HG03060 (cell line): ENCODE results near the gene CSTPP1.
"Not testable (repeated sequence)": the region's sequence is repeated elsewhere in the genome, so short reads cannot be mapped to it uniquely, and the experiment has no call there.

Source experiments
- ATAC-seq: cut with Tn5 transposase; IDR thresholded peaks from one replicate; pipeline ENCODE4 v1.9.1; 2021; ENCODE audit warnings: low read depth, moderate number of reproducible peaks; ENCODE audit not compliant: unreplicated experiment

CSTPP1 gene

GRCh38 chr11:46907606-46908005, 29.0 kb upstream of the CSTPP1 start:
- ATAC-seq, result no peak

- ATAC-seq, result no peak
These were observed 23.9 kb upstream of the CSTPP1 start for GRCh38 chr11:46912526-46913150.

GRCh38 chr11:46913484-46913883, 23.1 kb upstream of the CSTPP1 start:
- no peak for ATAC-seq

DNA sequence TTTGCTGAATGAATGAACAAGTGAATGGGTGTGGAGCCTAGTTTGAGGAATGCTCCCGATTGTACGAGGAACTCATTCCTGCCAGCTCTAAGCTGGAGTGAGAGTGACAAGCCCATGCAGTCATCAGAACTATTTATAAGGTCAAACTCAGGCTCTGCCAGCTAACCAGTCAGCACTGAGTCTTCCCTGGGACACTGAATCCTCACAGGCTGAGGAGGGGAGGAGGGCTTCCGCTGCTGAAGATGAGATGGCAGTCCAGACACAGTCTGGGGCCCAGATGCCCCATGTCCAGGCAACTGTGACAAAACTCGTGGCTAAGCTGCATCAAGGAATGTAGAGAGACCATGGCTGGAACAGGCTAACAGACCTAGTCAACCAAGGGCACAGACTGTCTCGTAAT, 22.2 kb upstream of the CSTPP1 start:
- ATAC-seq, result no peak

- ATAC-seq, result no peak
These were observed 21.7 kb upstream of the CSTPP1 start for GRCh38 chr11:46914910-46915309.

GRCh38 chr11:46916286-46917108, 20.1 kb upstream of the CSTPP1 start:
- no peak for ATAC-seq

DNA sequence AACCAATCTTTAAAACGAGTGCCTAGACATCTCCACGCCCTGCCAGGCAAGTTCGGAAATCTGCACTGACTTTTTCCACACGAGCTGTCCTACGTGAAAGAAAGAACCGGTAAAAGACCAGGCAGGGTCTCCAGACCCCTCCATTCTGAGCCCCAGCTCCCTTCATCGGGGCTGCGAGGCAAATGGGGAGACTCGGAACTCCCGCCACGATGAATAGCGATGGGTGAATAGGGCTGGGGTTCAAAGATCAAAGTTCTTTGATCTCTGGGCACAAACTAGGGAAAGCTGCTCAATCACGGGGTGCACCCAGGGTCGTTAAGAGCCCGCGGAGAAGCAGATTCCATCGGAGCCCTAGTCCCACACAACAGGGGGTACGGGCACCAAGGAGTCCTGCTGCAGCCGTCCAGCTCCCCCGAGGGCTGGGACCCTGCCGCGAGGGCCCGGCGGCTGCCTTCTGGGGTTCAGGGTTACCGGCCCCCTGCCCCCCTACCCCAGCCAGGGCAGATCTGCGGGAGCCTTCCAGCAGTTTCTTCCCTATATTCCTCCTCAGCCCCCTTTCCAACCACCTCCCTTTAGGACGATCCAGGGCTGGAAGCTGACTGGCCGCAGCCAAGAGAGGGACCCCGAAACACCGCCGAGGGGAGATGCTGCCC, 19.3 kb upstream of the CSTPP1 start:
- ATAC-seq, result no peak

DNA sequence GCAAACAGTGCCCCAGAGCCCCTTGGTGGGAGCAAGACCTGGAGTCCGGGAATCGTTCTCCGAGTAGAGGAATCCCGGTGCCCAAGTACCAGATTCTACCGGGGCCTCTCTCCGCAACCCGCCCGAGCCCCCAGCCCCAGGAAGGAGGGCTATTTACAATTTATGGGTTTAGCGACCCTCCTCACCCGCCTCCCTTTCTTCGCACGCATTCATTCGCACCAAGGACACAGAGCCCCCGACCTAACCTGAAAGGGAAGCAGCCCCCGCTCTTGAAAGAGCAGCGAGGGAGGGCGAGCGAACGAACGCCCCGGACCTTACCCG, 18.8 kb upstream of the CSTPP1 start:
- no peak for ATAC-seq

DNA sequence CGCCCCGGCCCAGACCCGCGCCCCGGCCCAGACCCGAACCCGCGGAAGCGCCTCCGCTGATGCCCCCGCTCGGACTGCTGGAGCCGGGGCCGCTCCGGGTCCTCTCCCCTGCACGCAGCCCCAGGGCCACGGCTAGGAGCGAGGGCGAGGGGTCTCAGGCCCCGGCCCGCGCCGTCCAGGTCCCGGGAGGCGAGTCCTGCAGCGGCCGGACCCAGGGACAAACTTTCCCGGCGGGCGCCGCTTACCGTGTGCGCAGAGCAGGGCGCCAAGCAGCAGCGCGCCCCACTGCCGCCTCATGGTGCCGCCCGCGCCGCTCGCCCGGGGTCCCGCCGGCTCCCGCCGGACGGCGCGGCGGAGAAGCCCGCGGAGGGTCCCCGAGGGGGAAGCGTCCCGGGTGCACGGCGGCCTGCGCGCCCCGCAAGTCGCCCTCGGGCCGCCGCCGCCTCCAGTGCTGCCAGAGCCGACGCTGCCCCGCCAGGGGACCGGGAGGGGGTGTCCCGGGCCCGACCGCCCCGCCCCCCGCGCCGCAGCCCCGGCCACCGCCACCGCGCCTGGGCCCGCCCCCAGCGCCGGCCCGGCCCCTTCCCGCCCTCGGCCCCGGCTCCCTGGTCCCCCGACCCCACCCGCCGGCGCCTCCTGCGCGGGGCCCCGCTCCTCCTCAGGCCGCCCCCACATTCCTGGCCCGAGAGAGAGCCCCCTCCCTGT, 18.3 kb upstream of the CSTPP1 start, which contains the start of gene LRP4:
LRP4 (minus strand) TSS at position 468 of the 705 bp plus-strand sequence; CDS start at position 297, 171 bp downstream.
- no peak for ATAC-seq

- ATAC-seq, result no peak
These were observed 17.6 kb upstream of the CSTPP1 start for GRCh38 chr11:46918788-46919513.

DNA sequence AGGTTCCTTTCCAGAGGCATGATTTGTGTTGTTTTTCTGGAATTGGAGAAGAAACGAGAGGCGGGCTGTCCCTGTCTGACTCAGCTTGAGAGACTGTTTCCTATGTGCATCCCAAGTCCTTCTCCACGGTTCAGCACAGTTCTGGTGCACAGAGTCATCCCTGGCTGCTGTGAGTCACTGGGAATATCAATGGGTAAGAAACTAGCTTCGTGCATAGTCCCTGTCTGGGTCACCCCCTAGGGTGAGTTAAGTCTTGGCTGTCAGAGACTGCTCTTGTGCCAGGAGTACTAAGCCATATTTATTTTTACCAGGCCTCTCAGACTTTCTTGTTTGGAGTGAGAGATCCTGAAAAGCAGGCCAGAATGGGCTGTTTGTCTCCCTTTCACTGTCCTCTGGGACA, 15.8 kb upstream of the CSTPP1 start:
- ATAC-seq, result no peak

DNA sequence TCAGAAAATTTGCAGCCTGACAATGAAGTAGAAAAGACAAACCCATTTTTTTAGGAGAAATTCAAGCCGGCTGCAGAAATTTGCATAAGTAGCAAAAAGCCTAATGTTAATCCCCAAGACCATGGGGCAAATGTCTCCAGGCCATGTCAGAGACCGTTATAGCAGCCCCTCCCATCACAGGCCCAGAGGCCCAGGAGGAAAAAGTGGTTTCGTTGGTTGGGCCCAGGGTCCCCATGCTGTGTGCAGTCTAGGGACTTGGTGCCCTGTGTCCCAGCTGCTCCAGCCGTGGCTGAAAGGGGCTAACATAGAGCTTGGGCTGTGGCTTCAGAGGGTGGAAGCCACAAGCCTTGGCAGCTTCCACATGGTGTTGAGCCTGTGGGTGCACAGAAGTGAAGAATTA, 8.6 kb upstream of the CSTPP1 start:
- ATAC-seq, result not testable (repeated sequence)

DNA sequence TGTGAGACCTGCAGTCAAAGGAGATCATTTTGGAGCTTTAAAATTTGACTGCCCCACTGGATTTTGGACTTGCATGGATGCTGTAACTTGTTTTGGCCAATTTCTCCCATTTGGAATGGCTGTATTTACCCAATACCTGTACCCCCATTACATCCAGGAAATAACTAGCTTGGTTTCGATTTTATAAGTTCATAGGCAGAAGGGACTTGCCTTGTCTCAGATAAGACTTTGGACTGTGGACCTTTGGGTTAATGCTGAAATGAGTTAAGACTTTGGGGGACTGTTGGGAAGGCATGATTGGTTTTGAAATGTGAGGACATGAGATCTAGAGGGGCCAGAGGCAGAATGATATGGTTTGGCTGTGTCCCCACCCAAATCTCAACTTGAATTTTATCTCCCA, 7.9 kb upstream of the CSTPP1 start:
- not testable (repeated sequence) for ATAC-seq

DNA sequence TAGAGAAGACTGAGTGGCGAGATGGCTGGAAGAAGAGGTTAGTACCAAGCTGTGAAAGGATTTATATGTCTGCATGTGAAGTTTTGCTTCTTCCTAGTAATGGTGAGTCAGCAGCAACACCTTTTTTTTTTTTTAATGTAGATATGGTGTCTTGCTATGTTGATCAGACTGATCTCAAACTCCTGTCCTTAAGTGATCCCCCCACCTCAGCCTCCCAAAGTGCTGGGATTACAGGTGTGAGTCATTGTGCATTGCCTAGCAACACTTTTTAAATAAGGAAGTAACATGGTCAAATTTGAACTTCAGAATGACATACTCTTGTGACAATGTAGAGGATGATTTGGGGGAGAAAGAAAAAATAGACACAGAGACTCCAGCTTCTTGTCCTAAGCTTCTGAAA, 6.5 kb upstream of the CSTPP1 start:
- no peak for ATAC-seq

DNA sequence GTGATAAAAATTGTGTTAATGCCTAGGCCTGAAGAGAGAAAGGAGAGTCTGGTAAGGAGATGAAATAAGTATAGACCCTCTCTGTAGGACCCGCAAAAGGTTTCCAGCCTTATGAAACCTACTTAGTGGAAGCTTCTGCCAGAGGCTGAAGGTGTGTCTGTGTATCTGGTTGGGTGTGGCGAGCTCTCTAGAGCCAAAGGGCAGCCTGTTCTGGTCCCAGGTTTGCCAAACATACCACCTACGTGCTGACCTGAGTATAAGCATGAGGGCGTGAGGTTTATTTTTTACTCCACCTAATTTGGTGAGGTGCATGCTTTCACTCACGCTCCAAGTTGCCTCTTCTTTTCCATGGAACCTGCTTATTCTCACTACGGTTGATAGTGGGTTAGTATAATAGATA, 5.6 kb downstream of the CSTPP1 start:
- ATAC-seq, result no peak

DNA sequence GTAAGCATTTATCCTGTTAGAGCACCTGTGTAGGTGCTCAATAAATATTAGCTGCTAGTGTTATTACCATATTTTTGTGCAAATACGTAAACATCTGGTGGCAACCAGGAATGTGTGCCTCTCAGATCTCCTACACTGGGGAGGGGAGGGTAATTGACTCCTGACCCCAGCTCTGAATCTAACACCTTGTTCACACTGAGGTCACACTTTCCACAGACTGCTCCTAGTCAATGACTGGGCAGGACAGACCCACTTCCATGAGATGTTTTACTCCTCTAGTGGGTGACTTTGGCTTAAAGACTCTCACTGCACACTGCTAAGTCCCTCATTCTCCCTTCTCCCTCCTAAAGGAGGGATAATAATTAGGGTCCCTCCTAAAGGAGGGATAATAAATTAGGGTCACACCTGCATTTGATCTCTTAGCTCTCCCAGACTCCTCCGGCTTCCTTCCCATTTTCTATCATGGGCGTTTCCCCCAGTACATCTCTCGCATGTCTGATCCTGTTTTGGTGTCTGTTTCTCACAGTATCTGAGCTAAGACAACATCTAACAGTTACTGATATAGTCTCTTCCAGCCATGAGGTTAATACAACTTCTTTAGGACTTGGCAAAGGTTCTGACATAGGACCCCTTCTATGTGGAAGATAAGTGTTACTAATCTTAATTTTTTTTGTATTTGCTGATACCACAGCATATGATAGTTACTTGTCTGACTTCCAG, 8.0 kb downstream of the CSTPP1 start:
- ATAC-seq, result no peak

- ATAC-seq, result no peak
These were observed 11.0 kb downstream of the CSTPP1 start for GRCh38 chr11:46947399-46948077.

DNA sequence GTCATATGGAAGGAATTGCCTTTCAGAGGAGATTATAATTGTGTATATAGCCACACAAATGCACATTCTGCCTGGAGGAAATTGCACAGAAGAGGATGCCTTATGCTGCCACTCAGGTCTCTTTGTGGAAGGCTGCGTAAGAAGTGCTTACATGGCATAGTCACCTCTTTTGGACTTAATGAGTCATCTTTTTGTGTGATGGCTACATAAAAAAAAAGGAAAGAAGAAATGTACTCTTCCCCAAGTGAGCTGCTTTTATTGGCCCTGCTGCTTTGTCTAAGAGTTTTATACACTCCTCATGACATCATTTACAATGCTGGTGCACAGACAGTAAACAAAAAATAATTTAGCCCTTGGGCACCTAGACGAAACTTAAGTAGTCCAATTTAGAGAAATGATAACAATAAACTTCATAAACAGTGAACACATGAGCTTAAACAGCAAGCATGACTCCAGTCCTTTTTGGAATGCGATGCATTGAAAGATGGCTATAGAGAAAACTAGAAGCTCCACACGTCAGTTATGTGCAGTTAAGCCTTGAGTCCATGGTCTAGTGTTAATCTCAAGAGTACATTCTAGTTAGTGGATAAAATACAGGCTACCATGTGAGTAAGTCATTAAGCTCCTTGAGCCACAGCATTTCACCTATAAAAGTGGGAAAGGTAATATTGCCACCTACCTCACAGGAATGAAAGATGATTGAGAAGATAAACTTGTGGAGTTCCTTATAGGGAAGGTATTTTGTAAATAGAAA, 12.0 kb downstream of the CSTPP1 start:
- ATAC-seq, result no peak

DNA sequence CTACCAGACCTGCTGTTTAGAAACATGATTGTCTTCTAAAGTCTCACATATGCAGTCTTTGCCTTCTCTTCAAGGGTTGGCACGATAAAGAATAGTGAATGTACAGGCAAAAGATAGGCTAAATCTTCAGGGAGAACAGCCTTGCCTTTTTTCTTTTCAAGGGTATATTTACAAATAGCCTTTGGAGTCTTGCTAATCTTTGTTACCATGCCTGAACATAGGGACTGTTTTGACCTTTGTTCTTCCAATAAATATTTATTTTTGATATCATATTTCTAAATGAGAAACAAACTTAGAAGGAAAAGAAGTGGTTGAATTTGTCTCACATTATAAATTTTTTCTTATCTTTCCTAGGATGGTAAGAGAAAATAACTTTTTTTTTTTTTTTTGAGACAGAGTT, 12.7 kb downstream of the CSTPP1 start:
- ATAC-seq, result no peak
